A204.1 (cell line): ENCODE results near the gene TMEM150A.
"Not testable (repeated sequence)": the region's sequence is repeated elsewhere in the genome, so short reads cannot be mapped to it uniquely, and the experiment has no call there.

Experiments
- FAIRE-seq: peaks from 2 replicates; lab custom pipeline; 2012; peaks lifted over from hg19 to GRCh38; lab: Jason Lieb, UNC

Gene TMEM150A

DNA sequence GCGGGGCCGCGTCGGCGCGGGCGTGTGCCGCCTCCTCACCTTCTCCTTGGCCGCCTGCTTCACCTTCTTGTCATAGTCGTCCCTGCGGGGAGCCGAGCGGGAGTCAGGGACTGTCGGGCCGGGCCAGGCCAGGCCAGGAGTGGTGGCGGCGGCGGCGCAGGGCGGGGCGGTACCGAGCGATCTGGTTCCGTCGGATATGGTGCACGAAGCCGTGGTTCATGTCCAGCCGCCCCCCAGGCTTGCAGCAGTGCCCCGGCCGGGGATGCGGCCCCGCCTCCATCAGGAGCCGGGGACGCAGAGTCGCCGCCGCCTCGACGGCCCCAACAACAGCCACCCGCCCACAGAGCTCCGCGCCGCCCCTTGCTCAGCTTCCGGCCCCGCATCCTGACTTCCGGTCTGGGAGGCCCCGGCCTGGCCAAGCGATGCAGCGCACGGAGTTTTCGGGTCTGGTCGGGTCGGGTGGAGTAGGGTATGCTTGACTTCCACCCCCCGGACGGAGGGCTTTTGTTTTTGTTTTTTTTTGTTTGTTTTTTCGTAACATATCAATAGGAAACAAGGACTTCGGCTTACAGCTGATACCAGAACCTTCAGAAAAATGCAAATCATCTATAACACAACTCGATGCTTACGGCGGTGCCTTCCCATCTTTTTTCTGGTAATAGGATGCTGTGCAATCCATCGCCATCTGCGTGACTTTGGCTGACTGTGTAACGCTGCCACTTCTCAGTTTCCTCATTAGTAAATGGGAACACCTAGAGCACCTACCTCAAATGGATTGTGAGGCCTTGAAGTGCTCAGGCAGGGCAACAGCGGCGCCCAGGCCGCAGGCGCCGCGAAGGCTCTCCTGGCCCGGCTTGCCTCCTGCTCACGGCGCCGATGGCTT lies 9.4 kb upstream of the TMEM150A start, which contains the start of gene C2orf68:
Gene C2orf68 (minus strand): TSS at position 362 of the 883 bp plus-strand sequence. CDS start 82 bp downstream, at position 280.
- no peak for FAIRE-seq

DNA sequence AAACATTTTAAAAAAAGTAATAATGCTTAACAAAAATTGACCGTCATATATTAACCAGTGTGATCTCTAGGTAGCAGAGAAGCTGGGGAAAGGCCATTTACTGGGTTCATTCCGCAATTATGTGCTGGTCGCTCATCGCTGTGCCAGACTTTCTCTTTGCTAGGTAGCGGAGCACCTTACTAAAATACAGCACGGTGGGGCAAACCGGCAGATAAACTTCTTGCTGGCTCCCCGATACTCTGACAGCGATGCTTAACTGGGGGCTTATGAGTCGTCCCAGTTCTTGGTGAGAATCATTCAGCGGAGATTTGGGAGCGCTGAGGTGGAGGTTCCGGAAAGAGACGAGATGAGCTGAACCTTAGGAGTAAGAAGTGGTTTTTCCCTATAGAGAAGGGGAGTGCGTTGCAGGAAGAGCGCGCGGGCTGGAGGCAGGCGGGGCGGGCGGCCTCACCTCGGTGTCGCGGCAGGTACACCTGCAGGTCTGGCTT lies 8.8 kb upstream of the TMEM150A start:
- FAIRE-seq = no peak

DNA sequence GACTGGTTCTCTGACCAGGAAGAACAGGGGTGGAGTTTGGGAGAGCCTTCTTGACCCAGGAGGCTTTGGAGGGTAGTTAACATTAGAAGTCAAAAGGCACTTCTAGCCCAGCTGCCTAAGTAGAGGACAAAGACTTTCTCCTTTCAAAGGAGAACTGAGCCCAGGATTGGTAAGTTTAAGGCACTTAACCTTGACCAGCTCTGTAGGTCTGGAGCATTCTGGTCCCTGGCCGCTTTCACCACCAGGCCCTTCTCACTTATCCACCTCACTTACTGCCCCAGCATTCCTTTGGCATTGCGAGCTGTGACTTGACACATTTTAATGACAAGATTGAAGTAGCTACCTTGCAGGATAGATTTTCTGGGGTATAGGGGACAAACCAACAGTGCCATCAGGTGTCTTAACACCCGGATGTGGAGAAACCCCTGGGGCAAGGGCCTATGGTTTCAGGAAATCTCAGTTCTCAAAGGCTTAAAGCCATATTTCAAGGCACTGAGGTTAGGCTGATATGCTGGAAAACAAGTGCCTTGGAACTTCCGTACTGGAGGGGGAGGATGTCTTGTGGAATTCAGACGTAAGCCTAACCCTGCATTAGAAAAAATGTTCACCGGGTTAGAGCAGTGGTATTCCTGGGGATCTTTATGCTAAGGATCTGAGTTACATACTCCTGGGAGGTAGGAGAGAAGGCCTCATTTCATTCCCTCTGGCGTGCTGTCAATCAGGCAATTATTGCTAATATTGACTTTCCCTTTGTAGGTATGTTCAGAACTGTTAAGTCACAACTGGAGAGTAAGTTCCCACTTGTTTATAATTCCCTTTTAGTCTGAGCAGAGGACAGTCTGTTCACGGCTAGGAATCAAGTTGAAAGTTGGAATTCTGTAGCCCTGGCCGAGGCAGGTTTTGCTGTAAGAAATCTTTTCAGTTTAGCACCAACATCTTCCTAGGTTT lies 5.0 kb upstream of the TMEM150A start:
- no peak for FAIRE-seq

DNA sequence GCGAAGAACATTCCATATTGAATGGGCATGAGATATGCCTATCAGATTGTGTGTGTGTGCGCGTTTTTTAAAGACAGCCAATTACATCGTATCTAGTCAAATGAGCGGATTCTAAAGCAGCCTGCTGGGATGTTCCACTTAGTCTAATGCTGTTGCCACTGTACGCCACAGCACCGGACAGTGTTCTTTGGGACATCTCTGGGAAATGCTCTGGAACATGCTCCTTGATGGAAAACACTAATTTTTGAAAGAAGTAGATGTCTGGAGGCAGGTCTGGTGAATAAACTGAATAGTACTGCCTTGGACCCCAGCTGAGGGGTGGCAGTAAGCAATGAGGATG lies 3.6 kb upstream of the TMEM150A start:
- no peak for FAIRE-seq

DNA sequence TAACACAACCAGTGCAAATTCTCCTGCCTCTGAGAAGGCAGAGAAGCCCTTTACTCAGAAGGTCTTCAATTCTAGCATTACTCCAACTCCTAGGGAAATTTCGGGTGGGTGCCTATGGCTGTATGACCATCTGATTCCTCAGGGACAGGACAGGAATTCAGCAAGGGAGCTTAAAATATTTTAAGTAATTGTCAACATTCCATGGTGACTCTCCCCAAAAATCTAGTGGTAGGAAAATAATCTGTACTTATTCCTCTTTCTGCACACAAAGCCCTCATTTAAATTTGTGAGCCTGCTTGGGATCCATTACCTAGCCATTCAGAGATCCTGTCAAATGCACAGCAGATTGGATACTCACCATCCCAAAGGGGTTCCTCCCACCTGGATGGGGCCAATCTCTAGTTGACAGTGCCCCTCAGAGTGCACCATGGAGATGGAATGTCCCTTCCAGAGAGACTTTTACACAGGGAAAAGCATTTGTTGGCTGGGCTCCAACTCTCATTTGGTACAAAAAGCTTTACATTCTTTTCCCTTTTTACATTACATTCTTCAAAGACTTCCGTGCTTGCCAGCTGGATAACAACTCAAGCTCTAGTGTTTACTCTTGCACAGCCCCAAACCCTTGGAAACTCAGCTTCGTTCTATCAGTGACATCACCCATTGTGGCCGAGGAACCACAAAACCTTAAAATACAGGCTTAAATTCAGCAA lies 3.1 kb upstream of the TMEM150A start:
- FAIRE-seq = no peak

DNA sequence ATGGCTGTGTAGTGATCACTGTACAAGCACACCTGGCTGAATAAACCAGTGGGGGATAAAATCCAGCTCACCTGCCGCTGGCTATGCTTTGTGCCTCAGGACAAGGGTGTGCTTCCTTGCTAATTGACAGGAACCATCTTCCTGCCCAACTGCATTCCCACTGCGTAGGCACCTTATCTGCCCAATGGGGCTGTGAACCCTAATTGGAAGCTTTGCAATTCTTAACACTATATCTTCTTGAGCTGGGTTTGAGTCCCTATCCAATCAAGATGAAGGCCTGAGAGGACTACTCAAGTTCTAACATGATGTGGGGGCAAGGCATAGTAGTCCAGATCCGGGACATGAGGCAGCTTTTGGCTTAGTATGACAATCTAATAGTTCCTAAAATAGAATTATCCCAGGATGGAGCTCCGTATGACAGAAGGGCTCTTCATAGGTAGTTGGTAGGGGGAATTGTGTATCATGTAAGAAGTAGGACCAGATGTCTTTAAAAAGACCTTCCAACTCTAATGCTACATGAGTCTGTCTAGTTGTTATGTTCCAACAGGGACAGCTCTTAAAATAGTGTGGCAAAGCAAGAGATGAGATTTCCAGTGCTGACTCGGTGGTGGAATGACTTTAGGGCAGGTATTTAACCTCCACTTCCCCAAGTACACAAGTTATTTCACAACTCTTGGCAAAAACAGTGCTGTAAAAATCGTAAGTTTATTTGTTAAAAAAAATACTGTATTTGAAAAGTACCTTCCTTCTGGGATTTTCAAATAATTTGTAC lies 2.3 kb upstream of the TMEM150A start:
- no peak for FAIRE-seq

DNA sequence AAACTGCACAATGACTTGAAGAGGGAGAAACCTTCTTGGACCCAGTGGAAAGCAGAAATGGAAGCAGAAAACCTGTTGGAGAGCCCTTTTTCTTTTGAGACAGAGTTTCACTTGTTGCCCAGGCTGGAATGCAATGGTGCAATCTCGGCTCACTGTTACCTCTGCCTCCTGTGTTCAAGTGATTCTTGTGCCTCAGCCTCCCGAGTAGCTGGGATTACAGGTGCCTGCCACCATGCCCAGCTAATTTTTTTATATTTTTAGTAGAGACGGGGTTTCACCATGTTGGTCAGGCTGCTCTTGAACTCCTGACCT lies 1.6 kb upstream of the TMEM150A start:
- FAIRE-seq = not testable (repeated sequence)

DNA sequence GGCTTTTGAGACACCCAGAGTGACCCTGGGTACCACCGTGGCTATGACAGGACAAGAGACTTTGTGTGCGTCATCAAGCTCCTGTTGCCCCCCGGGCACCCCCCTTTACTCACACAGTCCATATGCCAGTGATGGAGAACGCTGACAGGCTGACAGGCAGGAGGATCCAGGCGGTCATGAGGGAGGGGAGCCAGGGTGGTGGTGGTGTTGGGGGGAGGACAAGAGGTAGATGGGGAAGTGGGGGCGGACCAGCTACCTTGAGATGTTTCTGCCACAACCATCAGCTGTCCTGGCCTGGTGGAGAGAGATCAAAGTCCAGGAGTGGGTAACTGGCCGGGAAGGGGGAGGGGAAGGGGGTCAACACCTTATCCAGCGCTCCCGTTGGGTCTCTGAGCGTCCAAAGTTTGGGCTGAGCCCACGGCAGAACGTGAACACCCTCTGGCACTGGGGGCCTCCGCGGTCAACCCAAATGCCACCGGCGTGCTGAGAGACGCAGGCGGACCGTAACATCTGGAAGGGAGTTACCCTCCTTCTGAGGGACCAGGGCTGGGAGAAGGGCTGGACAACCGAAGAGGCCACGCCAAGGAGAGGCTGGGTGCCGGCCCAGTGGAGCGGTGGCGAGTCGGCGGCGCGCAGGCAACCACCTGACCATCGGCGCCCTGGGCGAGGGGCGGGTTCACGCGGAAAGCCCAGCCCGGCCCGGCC lies 575 bp downstream of the TMEM150A start:
- no peak for FAIRE-seq

DNA sequence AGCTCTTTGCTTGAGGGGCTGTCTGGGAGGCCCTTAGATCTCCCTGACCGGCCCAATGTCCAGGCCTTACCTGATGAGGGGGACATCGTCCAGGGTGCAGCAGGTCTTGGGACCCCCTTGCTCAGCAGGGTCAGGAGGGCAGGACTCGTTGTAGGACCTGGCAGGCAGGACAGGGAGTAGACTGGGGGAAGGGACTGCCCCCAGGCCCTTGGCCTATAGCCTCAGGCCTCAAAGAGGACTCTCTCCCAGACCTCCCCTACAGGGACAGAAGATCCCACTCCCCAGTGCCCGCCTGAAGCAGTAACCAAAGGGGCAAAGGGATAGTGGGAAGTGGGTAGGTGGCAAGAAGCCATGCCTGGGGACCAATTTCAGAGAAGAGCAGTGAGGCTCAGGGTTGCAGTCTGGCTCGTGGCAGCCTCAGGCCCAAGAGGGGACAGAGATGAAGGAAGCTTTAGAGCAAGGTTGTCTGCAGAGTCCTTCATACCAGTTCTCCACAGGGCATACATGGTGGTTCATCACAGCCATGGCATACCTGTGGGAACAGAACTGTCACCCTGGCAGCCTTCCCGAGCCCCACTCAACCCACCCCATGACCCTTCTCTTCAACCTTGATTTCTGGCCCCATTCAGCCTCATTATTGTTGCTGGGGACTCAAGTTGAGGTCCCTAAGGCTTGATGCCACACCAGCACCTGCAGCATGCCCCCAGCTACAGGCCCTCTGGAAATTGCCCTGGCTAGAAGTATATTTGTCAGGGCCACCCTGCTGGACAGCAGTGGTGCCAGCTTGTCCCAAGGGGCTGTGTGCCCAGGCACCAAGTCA lies 1.3 kb downstream of the TMEM150A start:
- no peak for FAIRE-seq

DNA sequence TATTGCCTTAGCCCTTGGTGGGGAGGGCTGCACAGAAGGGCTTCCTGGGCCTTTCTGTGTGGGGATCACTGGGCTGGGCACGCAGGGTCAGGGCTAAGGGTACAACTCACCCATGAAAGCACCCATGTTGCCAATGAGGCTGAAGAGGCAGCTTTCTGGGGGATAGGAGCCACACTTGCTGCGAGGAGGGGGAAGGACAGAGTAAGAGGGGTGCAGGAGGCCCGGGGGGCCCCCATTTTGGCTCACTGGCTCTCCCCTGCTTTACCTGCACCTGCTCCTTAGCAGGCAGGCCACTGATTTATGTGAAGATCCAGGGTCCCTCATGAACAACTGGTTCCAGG lies 2.3 kb downstream of the TMEM150A start:
- FAIRE-seq = no peak

DNA sequence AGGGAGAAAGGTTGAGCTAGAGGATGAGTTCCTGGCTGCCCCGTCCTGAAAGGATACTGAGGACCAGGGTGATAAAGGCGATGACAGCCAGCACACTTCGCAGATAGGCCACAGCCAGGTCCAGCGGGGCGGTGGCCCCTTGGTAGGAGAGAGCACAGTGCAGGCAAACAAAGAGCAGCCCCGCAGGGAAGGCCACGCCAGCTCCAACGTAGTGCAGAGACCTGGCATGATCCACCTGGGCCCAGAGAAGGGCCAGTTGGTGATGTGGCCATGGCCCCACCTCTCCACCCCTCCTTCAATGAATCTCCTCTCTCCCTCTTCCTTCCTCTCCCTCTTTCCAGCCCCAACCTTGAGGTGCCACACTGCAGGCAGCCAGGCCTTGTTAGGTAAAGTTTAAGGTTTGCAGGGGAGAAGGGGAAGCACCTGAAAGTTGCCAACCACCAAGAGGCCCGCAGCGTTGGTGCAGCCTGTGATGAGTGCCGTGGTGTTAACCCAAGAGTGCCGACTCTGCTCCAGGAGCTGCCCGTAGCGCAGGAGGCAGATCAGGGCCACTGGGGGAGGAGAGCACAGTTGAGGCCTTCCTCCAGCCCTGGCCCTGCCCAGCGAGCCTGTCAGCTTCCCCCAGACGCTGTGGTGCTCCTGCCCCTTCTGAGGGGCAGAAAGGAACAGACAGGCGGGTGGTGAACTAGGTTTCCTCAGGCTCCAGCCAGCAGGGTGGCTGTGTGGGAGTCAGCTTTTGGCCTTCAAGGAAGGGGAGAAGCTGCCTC lies 2.8 kb downstream of the TMEM150A start:
- FAIRE-seq = no peak

DNA sequence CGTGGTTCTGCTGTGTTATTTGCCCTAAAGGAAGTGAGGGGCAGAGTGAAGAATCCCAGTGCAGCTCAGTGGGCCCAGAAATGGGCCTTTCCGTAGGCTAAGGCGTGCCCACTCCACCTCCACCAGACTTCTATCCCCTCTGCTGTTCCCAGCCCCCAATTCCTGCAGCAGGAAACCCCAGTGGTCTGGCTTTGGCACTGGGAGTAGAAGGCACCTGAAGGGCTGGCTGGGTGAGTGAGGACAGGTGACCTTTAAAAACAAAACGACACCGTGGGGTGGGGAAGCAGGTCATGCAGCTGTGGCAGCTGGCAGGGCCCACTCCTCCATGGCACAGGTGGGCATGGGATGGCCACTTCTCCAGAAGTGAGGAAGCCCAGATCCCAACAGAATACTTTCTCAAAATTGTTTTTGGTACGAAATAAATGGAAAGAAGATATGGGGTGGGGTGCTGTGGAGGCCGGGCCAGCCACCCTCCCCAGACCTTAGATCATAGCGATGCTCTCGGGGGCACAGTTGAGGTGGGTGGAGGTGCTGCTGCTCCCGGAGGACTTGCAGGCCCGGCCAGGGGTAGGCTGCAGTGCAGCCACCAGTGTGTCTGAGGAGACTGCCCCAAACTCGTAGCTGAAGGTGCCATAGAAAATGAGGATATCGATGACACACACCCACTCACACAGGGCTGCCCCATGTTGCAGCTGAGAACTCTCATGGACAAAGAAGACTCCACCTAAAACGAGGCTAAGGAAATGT lies 3.7 kb downstream of the TMEM150A start:
- no peak for FAIRE-seq

DNA sequence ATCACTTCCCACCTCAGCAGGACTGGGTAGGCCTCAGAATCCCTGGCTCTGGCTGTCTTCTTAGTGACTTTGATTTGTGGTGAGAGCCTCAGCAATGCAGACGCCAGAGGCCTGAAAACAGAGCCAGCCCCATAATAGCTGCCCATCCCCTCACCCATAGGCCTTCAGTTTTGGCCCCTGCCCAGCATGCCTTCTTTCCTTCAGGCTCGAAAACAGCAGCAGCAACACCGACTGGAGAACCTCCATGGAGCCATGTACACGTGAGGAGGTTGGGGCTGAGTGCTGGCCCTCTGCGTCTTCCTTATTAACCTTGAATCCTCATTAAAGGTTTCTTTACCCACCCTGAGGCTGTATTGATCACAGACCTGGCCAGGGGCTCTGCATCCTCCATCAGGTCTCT lies 5.3 kb downstream of the TMEM150A start:
- FAIRE-seq = no peak

DNA sequence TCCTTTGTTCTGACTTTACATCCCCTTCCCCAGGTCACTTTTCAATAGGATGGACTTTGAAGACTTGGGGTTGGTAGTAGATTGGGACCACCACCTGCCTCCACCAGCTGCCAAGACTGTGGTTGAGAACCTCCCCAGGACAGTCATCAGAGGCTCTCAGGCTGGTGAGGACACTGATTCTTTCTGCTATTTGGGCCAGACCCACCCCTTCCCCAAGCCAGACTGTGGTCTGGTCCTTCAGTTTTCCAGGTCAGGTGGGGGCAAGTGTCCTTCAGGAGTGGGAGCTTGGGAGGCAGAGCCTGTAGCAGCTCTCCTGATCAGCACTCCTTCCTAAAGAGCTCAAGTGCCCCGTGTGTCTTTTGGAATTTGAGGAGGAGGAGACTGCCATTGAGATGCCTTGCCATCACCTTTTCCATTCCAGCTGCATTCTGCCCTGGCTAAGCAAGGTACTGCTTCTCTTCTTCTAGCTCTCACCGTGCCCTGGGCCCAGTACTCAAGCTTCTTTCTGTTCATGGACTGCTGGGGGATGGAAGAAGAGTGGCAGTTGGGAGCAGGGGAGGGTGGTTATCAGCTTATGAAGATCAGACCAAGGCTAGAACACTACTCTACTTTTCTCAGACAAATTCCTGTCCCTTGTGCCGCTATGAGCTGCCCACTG lies 5.9 kb downstream of the TMEM150A start:
- FAIRE-seq = no peak

DNA sequence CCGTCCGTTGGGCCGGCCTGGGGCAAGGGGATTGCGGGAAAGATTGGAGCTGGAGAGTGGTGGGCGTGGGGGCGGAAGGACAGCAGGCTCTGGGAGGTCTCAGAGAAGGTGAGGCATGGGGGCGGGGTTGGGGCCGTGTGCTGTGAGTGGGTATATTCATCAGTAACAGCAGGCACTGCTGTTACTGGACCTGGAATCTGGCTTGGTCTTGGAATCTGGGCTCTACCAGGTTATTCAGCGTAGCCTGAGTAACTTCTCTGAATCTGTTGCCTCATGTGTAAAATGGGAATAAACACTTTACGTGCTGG lies 6.5 kb downstream of the TMEM150A start:
- FAIRE-seq = no peak

DNA sequence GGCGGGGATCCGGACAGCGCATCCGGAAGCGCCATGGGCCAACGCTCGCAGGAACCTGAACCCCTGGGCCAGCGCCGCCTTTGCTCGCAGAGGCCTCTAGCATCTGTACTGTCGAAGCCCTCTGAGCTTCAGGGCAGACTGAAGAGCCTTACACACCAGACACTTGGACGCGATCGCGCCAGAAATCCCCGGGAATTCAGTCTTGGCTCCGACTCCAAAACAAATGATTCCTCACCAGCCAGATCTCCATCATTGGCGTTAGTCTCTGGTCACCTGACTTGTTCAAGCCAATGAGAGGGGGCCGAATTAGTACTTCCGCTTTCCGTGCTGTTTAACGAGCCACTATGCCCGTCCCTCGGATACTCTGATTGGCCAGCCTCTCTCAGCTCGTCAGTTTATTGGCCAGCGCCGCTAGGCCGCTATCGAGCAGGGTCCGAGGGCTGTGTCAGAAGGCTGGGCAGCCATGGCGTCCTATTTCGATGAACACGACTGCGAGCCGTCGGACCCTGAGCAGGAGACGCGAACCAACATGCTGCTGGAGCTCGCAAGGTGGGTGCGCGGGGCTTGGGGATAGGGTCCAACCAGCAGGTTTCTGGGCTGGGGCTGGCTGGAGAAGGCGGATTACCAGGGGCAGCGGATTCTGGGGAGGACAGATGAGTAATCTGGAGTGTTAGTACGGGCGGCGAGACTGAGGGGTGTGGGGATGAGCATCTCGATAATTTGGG lies 7.0 kb downstream of the TMEM150A start, which contains the start of gene RNF181:
Gene RNF181 (plus strand): TSS at position 445 of the 725 bp plus-strand sequence. CDS start 19 bp downstream, at position 464.
- peak; percentile 99 for FAIRE-seq

DNA sequence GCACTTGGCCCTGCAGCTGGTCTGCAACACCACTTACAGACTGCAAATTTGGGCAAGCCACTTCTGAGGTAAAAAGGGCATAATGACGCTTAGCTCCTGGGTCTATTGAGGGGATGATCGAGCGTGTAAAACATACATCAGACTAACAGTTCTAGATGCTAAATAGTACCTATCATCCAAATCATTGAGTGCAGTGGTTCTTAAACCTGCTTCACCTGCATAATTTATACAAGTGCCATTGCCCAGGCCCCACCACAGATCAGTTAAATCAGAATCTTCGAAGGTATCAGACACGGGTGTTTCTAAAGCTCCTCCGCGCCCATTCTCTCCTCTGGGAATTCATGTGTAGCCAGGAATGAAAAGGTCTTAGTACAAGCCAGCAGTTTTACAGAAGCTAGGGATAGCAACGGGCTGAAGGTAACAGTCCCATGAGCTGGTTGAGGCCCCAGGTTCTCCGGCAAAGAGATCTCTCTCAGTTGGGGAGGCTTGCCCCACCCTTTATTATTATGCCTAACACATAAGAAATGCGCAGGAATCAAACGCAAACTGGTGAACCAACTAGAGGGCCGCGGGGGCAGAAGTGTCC lies 7.7 kb downstream of the TMEM150A start:
- FAIRE-seq = no peak
